CD8-positive, alpha-beta memory T cell (primary cell): ENCODE results near the gene PTPRT. TPM values are rescaled to one million over a fixed set of nuclear protein-coding genes. Genes with fewer than 3 reads are reported as not detected.

Source experiments
- CTCF ChIA-PET: fragments of 350-600 bp; sonication (Branson Sonifier 250); formaldehyde crosslinking; loops from one replicate; lab custom pipeline; 2021; ENCODE audit warnings: antibody characterized with exemption; lab: Charles Lee
- POLR2A ChIA-PET: fragments of 350-600 bp; sonication (Branson Sonifier 250); formaldehyde crosslinking; loops from one replicate; lab custom pipeline; 2021; ENCODE audit warnings: antibody characterized with exemption; lab: Charles Lee
- DNase-seq, 5 donors: peaks; one replicate each; pipeline versions ENCODE4 v3.0.0 to v3.0.0-alpha.2; 2020 to 2022; ENCODE audit warnings: mixed read lengths in 1 of 5
- H3K27ac ChIP-seq: one replicate; pipeline ENCODE4 v1.7.0; 2013; ENCODE audit warnings: low read depth, mild to moderate bottlenecking, low read length, moderate library complexity
- H3K27me3 ChIP-seq: 2 replicates; pipeline ENCODE4 v1.7.0; 2013; ENCODE audit warnings: low read length, mild to moderate bottlenecking; ENCODE audit not compliant: insufficient read depth, poor library complexity, severe bottlenecking
- H3K36me3 ChIP-seq: 2 replicates; pipeline ENCODE4 v1.7.0; 2013; ENCODE audit warnings: mild to moderate bottlenecking, low read length, moderate library complexity; ENCODE audit not compliant: insufficient read depth
- H3K4me1 ChIP-seq: 2 replicates; pipeline ENCODE4 v1.7.0; 2013; ENCODE audit warnings: mild to moderate bottlenecking, low read length, moderate library complexity; ENCODE audit not compliant: insufficient read depth
- H3K4me3 ChIP-seq: 2 replicates; pipeline ENCODE4 v1.7.0; 2013; ENCODE audit warnings: mild to moderate bottlenecking, low read length
- H3K9me3 ChIP-seq: 2 replicates; pipeline ENCODE4 v1.7.0; 2013; ENCODE audit warnings: mild to moderate bottlenecking, low read length
- H3K27ac Mint-ChIP-seq, 8 donors: one replicate each; pipeline ENCODE4 v1.8.0; 2020 to 2021; ENCODE audit warnings: mixed read lengths in 8 of 8, mild to moderate bottlenecking in 6 of 8, inconsistent platforms in 3 of 8, moderate library complexity in 3 of 8
- H3K27me3 Mint-ChIP-seq, 2 donors: one replicate each; pipeline ENCODE4 v1.8.0; 2020 to 2021; ENCODE audit warnings: mixed read lengths in 2 of 2, mild to moderate bottlenecking in 1 of 2, moderate library complexity in 1 of 2
- H3K36me3 Mint-ChIP-seq, 3 donors: one replicate each; pipeline ENCODE4 v1.8.0; 2020 to 2021; ENCODE audit warnings: mixed read lengths in 3 of 3, inconsistent platforms in 1 of 3, mild to moderate bottlenecking in 1 of 3
- H3K4me1 Mint-ChIP-seq, 3 donors: one replicate each; pipeline ENCODE4 v1.8.0; 2020 to 2021; ENCODE audit warnings: mixed read lengths in 3 of 3, inconsistent platforms in 1 of 3, mild to moderate bottlenecking in 1 of 3
- H3K4me3 Mint-ChIP-seq, 7 donors: one replicate each; pipeline ENCODE4 v1.8.0; 2020 to 2021; ENCODE audit warnings: mixed read lengths in 7 of 7, mild to moderate bottlenecking in 6 of 7, moderate library complexity in 4 of 7, inconsistent platforms in 2 of 7
- H3K9me3 Mint-ChIP-seq, 5 donors: one replicate each; pipeline ENCODE4 v1.8.0; 2020 to 2022; ENCODE audit warnings: mixed read lengths in 5 of 5, mild to moderate bottlenecking in 3 of 5, moderate library complexity in 2 of 5, inconsistent platforms in 1 of 5
- polyA plus RNA-seq: library from polyadenylated mRNA; unstranded; fragments of 300-500 nt; fragmentation: Illumina TruSeq; gene quantifications from one replicate; pipeline ENCODE4 v1.2.3, GENCODE V29; 2021
- total RNA-seq, 2 experiments: library from RNA; stranded (reverse); gene quantifications; one replicate each; pipeline ENCODE4 v1.2.3, GENCODE V29; 2021

Gene PTPRT
- total and polyA plus RNA-seq, 3 experiments from 2014 or later: not detected

DNA sequence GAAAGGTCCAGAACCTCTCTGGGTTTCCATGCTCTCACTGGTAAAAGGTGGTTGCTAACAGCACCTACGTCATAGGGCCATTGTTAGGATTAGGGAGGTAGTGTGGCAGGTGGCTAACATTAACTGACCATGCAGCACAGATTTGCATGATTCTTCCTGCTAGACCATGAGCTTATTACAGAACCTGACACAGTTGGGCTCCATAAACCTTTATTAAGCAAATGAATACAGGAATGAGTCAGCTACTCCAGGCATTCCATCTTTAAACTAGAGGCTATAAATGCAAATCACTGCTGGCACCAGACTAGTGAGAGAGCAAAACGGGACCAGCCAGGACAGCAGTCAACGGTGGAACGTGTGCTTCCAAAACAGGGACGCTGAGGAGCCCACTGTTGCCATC is 440.1 kb downstream of the PTPRT start:
- no peak overlapping the region for H3K27ac Mint-ChIP-seq
- H3K27me3 ChIP-seq: no peaks in the 10 kb centered on the region
- H3K36me3 Mint-ChIP-seq: no peaks in the 10 kb centered on the region
- H3K4me1 ChIP-seq: no peaks in the 10 kb centered on the region
- no peak for DNase-seq
- no peak overlapping the region for H3K27ac ChIP-seq
- POLR2A ChIA-PET: no interaction called here
- H3K4me3 Mint-ChIP-seq: no peak overlapping the region
- no peaks in the 10 kb centered on the region for H3K9me3 ChIP-seq
- no peaks in the 10 kb centered on the region for H3K36me3 ChIP-seq
- no peaks in the 10 kb centered on the region for H3K4me1 Mint-ChIP-seq
- H3K27me3 Mint-ChIP-seq: no peaks in the 10 kb centered on the region
- H3K4me3 ChIP-seq: no peak overlapping the region
- peaks cover 0 to 8% (median 0%) of the 10 kb centered on the region in 5 donors for H3K9me3 Mint-ChIP-seq
- CTCF ChIA-PET: no interaction called here

- Histone ChIP-seq H3K36me3 (no peaks in the 10 kb centered on the region), H3K4me3 (no peak overlapping the region), H3K27me3 (no peaks in the 10 kb centered on the region), H3K9me3 (no peaks in the 10 kb centered on the region), H3K4me1 (no peaks in the 10 kb centered on the region), H3K27ac (no peak overlapping the region)
- no peaks in the 10 kb centered on the region for H3K36me3 Mint-ChIP-seq
- H3K4me3 Mint-ChIP-seq: no peak overlapping the region
- ChIA-PET POLR2A (no interaction called here), CTCF (no interaction called here)
- peaks cover 0 to 12% (median 3%) of the 10 kb centered on the region in 5 donors for H3K9me3 Mint-ChIP-seq
- no peak for DNase-seq
- no peaks in the 10 kb centered on the region for H3K27me3 Mint-ChIP-seq
- H3K4me1 Mint-ChIP-seq: no peaks in the 10 kb centered on the region
- no peak overlapping the region for H3K27ac Mint-ChIP-seq
Measured at GRCh38 chr20:42747765-42748411, 441.8 kb downstream of the PTPRT start.

DNA sequence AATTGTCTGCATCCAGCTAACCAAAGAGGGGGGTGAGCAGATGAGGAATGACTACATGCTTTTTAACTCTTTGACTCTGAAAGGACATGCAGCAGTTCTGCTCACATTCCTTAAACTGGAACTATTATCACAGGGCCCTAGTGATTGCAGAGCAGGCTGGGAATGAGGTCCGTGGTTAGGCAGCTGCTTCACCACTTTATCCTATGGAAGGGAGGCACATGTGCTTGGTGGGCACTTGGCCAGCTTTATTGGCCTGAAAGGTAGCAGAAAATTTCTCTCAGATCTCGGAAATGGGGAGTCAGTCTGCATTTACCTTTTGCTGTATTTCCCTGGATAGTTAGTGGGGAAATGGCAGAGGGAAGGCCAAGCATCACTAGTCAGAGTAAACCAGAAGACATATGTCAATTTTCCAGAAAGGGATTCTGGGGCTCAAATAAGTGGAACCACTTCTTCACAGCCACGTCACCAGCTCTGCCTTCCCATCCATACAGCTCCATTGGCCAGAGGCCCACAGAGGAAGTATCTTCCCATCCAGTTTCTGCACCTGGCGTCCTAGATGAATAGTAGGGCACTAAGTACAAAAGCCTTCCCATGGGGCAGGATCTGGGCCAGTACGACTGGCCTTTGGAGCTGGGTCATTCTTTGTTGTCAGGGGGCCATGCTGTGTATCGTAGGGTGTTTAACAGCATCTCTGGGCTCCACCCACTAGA is 444.8 kb downstream of the PTPRT start:
- no peak overlapping the region for H3K27ac Mint-ChIP-seq
- no peak overlapping the region for H3K4me3 ChIP-seq
- no peaks in the 10 kb centered on the region for H3K36me3 ChIP-seq
- H3K27ac ChIP-seq: no peak overlapping the region
- H3K27me3 ChIP-seq: no peaks in the 10 kb centered on the region
- ChIA-PET POLR2A (no interaction called here), CTCF (no interaction called here)
- no peaks in the 10 kb centered on the region for H3K4me1 ChIP-seq
- H3K36me3 Mint-ChIP-seq: no peaks in the 10 kb centered on the region
- H3K27me3 Mint-ChIP-seq: no peaks in the 10 kb centered on the region
- no peak overlapping the region for H3K4me3 Mint-ChIP-seq
- H3K4me1 Mint-ChIP-seq: no peaks in the 10 kb centered on the region
- peaks cover 0 to 15% (median 4%) of the 10 kb centered on the region in 5 donors for H3K9me3 Mint-ChIP-seq
- no peaks in the 10 kb centered on the region for H3K9me3 ChIP-seq
- DNase-seq: no peak

- Histone ChIP-seq H3K4me1 (no peaks in the 10 kb centered on the region), H3K4me3 (no peak overlapping the region), H3K27ac (no peak overlapping the region), H3K36me3 (no peaks in the 10 kb centered on the region), H3K27me3 (no peaks in the 10 kb centered on the region), H3K9me3 (no peaks in the 10 kb centered on the region)
- CTCF ChIA-PET: no interaction called here
- H3K4me1 Mint-ChIP-seq: no peaks in the 10 kb centered on the region
- no peak for DNase-seq
- H3K4me3 Mint-ChIP-seq: no peak overlapping the region
- H3K27ac Mint-ChIP-seq: no peak overlapping the region
- no peaks in the 10 kb centered on the region for H3K36me3 Mint-ChIP-seq
- POLR2A ChIA-PET: no interaction called here
- no peaks in the 10 kb centered on the region for H3K27me3 Mint-ChIP-seq
- H3K9me3 Mint-ChIP-seq: peaks cover 2 to 15% (median 6%) of the 10 kb centered on the region in 5 donors
Measured at GRCh38 chr20:42742926-42743325, 446.8 kb downstream of the PTPRT start.

GRCh38 chr20:42741906-42742305 is 447.8 kb downstream of the PTPRT start:
- H3K4me3 ChIP-seq: no peak overlapping the region
- no peaks in the 10 kb centered on the region for H3K4me1 ChIP-seq
- DNase-seq: no peak
- H3K4me3 Mint-ChIP-seq: no peak overlapping the region
- H3K36me3 ChIP-seq: no peaks in the 10 kb centered on the region
- ChIA-PET POLR2A (no interaction called here), CTCF (no interaction called here)
- no peaks in the 10 kb centered on the region for H3K27me3 Mint-ChIP-seq
- H3K27me3 ChIP-seq: no peaks in the 10 kb centered on the region
- H3K36me3 Mint-ChIP-seq: peaks cover 0 to 2% (median 0%) of the 10 kb centered on the region in 3 donors
- H3K27ac ChIP-seq: no peak overlapping the region
- no peaks in the 10 kb centered on the region for H3K9me3 ChIP-seq
- H3K9me3 Mint-ChIP-seq: peaks cover 2 to 15% (median 6%) of the 10 kb centered on the region in 5 donors
- H3K27ac Mint-ChIP-seq: no peak overlapping the region
- no peaks in the 10 kb centered on the region for H3K4me1 Mint-ChIP-seq

DNA sequence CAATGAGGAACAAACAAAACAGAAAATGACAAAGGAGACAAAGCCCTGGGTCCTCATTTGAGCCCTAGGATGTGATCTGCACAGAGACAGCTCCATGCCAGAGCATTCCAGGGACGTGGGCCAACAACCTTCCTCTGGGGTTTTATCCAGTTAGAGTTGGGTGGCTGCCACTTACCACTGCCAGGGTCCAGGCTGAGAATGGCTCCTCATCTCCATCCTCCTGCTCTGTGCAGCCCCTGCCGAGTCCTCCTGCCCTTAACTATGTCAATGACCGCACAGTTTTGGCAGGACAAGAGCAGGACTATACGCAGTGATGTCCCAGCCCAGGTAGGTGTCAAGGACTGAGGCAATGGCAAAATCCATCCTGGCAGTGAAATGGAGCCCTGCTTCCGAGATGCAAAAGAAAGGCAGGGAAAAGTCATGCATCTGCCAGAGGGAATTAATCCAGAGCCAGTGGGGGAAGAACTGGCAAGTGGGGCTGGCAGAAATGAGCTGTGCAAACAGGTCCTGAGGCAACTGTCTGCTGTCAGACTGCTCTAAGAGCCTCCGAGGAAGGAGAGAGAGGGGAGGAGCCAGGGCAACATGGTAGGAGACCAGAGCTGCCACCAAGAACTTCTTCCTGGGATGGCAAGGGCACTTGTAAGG is 449.4 kb downstream of the PTPRT start:
- POLR2A ChIA-PET: no interaction called here
- Mint-ChIP-seq H3K4me1 (no peaks in the 10 kb centered on the region), H3K27me3 (no peaks in the 10 kb centered on the region), H3K9me3 (peaks cover 4 to 15% (median 10%) of the 10 kb centered on the region in 5 donors), H3K4me3 (no peak overlapping the region), H3K27ac (no peak overlapping the region), H3K36me3 (peaks cover 0 to 2% (median 0%) of the 10 kb centered on the region in 3 donors)
- Histone ChIP-seq H3K36me3 (no peaks in the 10 kb centered on the region), H3K9me3 (no peaks in the 10 kb centered on the region), H3K27me3 (no peaks in the 10 kb centered on the region), H3K4me3 (no peak overlapping the region), H3K27ac (no peak overlapping the region), H3K4me1 (no peaks in the 10 kb centered on the region)
- CTCF ChIA-PET: no interaction called here
- DNase-seq: no peak

GRCh38 chr20:42739683-42740082 is 450.0 kb downstream of the PTPRT start:
- no peaks in the 10 kb centered on the region for H3K27me3 Mint-ChIP-seq

DNA sequence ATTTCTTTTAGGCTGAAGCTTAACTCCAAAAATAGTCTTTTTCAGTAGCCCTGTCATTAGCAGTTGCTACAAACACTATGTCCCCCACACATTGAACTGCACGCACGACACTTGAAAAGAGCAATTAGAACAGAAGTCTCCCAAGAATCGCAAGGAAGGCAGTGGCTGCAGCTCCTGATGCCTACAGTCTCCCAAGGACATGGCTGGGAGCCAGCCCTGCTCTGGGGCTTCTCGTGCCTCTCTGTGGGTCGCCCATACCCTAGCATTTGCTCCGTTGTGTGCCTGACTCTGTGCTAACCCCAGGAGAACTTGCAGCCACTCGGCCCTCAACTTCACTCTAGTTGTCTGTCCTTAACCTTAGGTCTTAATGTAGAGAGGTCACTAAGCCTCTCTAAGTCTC is 454.2 kb downstream of the PTPRT start:
- POLR2A ChIA-PET: no interaction called here
- no peaks in the 10 kb centered on the region for H3K4me1 Mint-ChIP-seq
- Histone ChIP-seq H3K9me3 (no peaks in the 10 kb centered on the region), H3K36me3 (no peaks in the 10 kb centered on the region), H3K27me3 (no peaks in the 10 kb centered on the region), H3K4me1 (no peaks in the 10 kb centered on the region), H3K27ac (no peak overlapping the region), H3K4me3 (no peak overlapping the region)
- no peak overlapping the region for H3K27ac Mint-ChIP-seq
- CTCF ChIA-PET: no interaction called here
- no peak for DNase-seq
- H3K4me3 Mint-ChIP-seq: no peak overlapping the region
- H3K9me3 Mint-ChIP-seq: peaks cover 6 to 15% (median 10%) of the 10 kb centered on the region in 5 donors
- peaks cover 0 to 2% (median 0%) of the 10 kb centered on the region in 3 donors for H3K36me3 Mint-ChIP-seq
- no peaks in the 10 kb centered on the region for H3K27me3 Mint-ChIP-seq

More at GRCh38 chr20:42739683-42740082, 450.0 kb downstream of the PTPRT start:
- Mint-ChIP-seq H3K36me3 (peaks cover 0 to 2% (median 0%) of the 10 kb centered on the region in 3 donors), H3K9me3 (peaks cover 4 to 19% (median 10%) of the 10 kb centered on the region in 5 donors), H3K4me1 (no peaks in the 10 kb centered on the region), H3K27ac (no peak overlapping the region), H3K4me3 (no peak overlapping the region)
- Histone ChIP-seq H3K9me3 (no peaks in the 10 kb centered on the region), H3K36me3 (no peaks in the 10 kb centered on the region), H3K27me3 (no peaks in the 10 kb centered on the region), H3K4me3 (no peak overlapping the region), H3K27ac (no peak overlapping the region), H3K4me1 (no peaks in the 10 kb centered on the region)
- DNase-seq: no peak
- ChIA-PET POLR2A (no interaction called here), CTCF (no interaction called here)
